Stimulated activated effector memory CD8-positive, alpha-beta T cell treated with anti-CD3 and anti-CD28 coated beads, Interleukin-12 subunit alpha, Interleukin-12 subunit beta, amount 100 ng/mL, for 72 hours (primary cell): ENCODE results near the gene CHD9.
"Not testable (repeated sequence)": the region's sequence is repeated elsewhere in the genome, so short reads cannot be mapped to it uniquely, and the experiment has no call there.

Experiments used
- ATAC-seq: fragments of 150-1000 bp; cut with Tn5 transposase; 2 replicates; pipeline ENCODE4 v1.10.0; 2021
- DNase-seq, 2 donors: peaks; one replicate each; pipeline ENCODE4 v3.0.0; 2021 to 2022; ENCODE audit warnings: low spot score in 2 of 2
- H3K27ac Mint-ChIP-seq: one replicate; pipeline ENCODE4 v1.8.0; 2022; ENCODE audit warnings: mild to moderate bottlenecking, mixed read lengths
- H3K36me3 Mint-ChIP-seq: one replicate; pipeline ENCODE4 v1.8.0; 2022; ENCODE audit warnings: mild to moderate bottlenecking, mixed read lengths
- H3K4me1 Mint-ChIP-seq: one replicate; pipeline ENCODE4 v1.8.0; 2022; ENCODE audit warnings: mixed read lengths
- H3K4me3 Mint-ChIP-seq: one replicate; pipeline ENCODE4 v1.8.0; 2022; ENCODE audit warnings: mild to moderate bottlenecking, mixed read lengths
- H3K9me3 Mint-ChIP-seq: one replicate; pipeline ENCODE4 v1.8.0; 2022; ENCODE audit warnings: mixed read lengths

The CHD9 gene

DNA sequence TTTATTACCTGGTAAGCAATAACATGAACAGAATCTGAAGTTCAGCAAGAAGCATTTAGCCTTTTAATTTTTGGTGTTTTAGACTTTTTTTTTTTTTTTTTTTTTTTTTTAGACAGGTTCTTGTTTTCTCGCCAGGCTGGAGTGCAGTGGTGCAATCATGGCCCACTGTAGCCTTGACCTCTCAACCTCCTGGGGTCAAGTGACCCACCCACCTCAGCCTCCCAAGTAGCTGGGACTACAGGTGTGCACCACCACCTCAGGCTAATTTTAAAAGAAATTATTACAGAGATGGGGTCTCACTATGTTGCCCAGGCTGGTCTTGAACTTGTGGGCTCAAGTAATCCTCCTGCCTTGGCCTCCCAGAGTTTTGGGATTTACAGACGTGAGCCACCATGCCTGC, 206.5 kb downstream of the CHD9 start:
- peaks cover 65% of the 10 kb centered on the region for H3K36me3 Mint-ChIP-seq
- no peak overlapping the region for H3K4me3 Mint-ChIP-seq
- DNase-seq (no peak), ATAC-seq (no peak)
- H3K9me3 Mint-ChIP-seq = no peaks in the 10 kb centered on the region
- H3K4me1 Mint-ChIP-seq = no peaks in the 10 kb centered on the region
- H3K27ac Mint-ChIP-seq = no peak overlapping the region

- no peak for ATAC-seq
- Mint-ChIP-seq H3K9me3 (no peaks in the 10 kb centered on the region), H3K4me1 (no peaks in the 10 kb centered on the region)
These were observed 207.9 kb downstream of the CHD9 start for GRCh38 chr16:53262645-53263044.

DNA sequence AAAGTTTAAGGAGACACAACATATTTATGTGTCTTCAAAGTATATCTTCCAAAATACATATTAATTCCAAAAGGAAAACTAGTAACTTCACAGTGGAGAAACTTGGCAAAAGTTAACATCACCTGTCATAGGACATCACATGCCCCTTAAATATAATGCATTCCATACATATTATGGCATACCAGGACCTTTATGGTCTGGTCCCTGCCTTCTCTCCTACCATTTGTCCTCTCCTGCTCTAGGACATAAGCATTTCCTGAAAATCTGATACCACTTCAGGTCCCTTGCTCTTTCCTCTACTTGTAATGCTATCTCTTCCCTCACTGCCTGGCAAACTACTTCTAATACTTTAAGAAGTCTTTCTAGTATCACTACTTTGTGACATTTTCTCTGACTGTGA, 211.4 kb downstream of the CHD9 start:
- DNase-seq (no peak), ATAC-seq (no peak)
- Mint-ChIP-seq H3K4me1 (no peaks in the 10 kb centered on the region), H3K4me3 (no peak overlapping the region), H3K9me3 (no peaks in the 10 kb centered on the region), H3K27ac (no peak overlapping the region), H3K36me3 (peaks cover 59% of the 10 kb centered on the region)

More at GRCh38 chr16:53262645-53263044, 207.9 kb downstream of the CHD9 start:
- DNase-seq = no peak
- Mint-ChIP-seq H3K27ac (no peak overlapping the region), H3K4me3 (no peak overlapping the region), H3K36me3 (peaks cover 58% of the 10 kb centered on the region)

- H3K4me3 Mint-ChIP-seq, H3K4me1 Mint-ChIP-seq, H3K27ac Mint-ChIP-seq, DNase-seq, ATAC-seq, H3K36me3 Mint-ChIP-seq, H3K9me3 Mint-ChIP-seq: not testable (repeated sequence)
These were observed 223.7 kb downstream of the CHD9 start for GRCh38 chr16:53278498-53278897.

DNA sequence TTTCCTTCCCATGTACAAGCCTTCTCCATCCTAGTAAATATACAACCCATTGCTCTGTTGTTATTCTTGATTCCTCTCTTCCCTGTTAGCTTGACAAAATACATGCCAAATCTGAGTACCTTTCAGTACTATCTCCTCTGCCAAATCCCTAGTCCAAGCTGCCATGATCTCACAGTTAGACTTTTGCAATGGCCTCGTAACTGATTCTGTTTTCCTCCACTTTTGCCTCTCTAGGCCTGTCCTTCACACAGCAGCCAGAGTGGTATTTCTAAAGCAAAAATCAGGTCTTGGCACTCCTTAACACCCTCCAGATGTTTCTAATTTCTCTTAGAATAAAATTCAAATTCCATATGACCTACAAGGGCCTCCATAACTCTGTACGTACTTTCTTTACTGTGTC, 226.5 kb downstream of the CHD9 start:
- DNase-seq = no peak
- no peak for ATAC-seq
- H3K4me3 Mint-ChIP-seq = no peak overlapping the region
- no peak overlapping the region for H3K27ac Mint-ChIP-seq
- H3K9me3 Mint-ChIP-seq = no peaks in the 10 kb centered on the region
- peaks cover 12% of the 10 kb centered on the region for H3K36me3 Mint-ChIP-seq
- no peaks in the 10 kb centered on the region for H3K4me1 Mint-ChIP-seq

DNA sequence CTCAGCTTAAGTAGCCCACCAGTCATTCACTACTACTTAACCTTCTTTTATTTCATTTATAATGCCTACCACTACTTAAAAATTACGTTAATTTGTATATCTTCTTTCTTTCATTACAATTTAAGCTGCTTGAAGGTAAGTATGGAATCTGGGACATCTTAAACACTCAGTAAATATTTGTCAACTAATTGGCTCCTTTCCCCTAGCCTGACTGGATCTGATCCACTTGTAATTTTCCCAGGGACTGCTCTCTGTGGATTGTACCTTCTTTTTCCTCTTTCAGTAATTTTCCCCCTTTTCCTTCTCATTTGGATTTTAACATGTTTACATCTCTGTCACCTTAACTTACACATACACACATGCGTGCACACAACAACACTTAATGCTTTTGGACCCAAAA, 227.1 kb downstream of the CHD9 start:
- DNase-seq (no peak), ATAC-seq (no peak)
- peaks cover 18% of the 10 kb centered on the region for H3K36me3 Mint-ChIP-seq

GRCh38 chr16:53282328-53282727, 227.5 kb downstream of the CHD9 start:
- Mint-ChIP-seq H3K9me3 (no peaks in the 10 kb centered on the region), H3K36me3 (peaks cover 23% of the 10 kb centered on the region), H3K27ac (no peak overlapping the region), H3K4me1 (no peaks in the 10 kb centered on the region), H3K4me3 (no peak overlapping the region)
- ATAC-seq = no peak
- no peak for DNase-seq

More for the DNA sequence above, 227.1 kb downstream of the CHD9 start:
- Mint-ChIP-seq H3K4me1 (no peaks in the 10 kb centered on the region), H3K9me3 (no peaks in the 10 kb centered on the region), H3K27ac (no peak overlapping the region), H3K4me3 (no peak overlapping the region)

- Mint-ChIP-seq H3K36me3 (peaks cover 24% of the 10 kb centered on the region), H3K9me3 (no peaks in the 10 kb centered on the region), H3K4me3 (no peak overlapping the region), H3K27ac (no peak overlapping the region), H3K4me1 (no peaks in the 10 kb centered on the region)
- DNase-seq (no peak), ATAC-seq (no peak)
These were observed 228.5 kb downstream of the CHD9 start for GRCh38 chr16:53282975-53283946.

DNA sequence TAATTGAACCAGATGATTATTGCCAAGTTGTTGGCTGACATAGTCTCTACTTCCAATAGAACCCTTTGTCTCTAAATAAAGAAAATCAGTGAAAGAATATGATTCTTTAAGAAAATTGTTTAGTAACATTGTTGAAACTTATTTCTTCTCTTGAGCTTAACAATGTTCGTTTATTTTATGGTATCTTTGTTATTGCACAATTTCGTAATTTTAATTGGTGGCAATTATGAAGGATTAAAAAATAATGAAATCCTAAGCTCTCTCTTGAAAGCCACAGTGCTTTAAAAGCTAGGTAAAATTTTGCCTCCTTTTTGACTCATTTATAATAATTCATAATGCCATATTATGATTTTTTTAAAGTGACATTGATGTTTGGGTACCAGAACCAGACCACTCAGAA, 230.4 kb downstream of the CHD9 start:
- DNase-seq (no peak), ATAC-seq (no peak)
- Mint-ChIP-seq H3K9me3 (no peaks in the 10 kb centered on the region), H3K27ac (no peak overlapping the region), H3K4me3 (no peak overlapping the region), H3K36me3 (peaks cover 40% of the 10 kb centered on the region), H3K4me1 (no peaks in the 10 kb centered on the region)

DNA sequence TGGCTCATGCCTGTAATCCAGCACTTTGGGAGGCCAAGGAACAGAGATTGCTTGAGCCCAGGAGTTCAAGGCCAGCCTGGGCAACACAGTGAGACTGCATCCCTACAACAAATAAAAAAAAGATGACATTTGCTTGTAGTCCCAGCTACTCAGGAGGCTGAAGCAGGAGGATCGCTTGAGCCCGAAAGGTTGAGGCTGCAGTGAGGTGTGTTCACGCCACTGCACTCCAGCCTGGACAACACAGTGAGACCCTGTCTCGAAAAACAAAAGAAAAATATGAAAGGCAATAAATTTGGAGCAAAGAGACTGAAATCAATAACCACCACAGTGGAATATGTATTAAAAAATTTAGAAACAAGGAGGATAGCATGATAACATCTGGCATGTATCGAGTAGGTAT, 235.7 kb downstream of the CHD9 start:
- ATAC-seq (no peak), DNase-seq (no peak)
- no peaks in the 10 kb centered on the region for H3K9me3 Mint-ChIP-seq
- no peaks in the 10 kb centered on the region for H3K4me1 Mint-ChIP-seq
- no peak overlapping the region for H3K4me3 Mint-ChIP-seq
- H3K36me3 Mint-ChIP-seq = peaks cover 76% of the 10 kb centered on the region
- H3K27ac Mint-ChIP-seq = peak overlapping the region; percentile 41

GRCh38 chr16:53291757-53292392, 237.1 kb downstream of the CHD9 start:
- H3K36me3 Mint-ChIP-seq = peaks cover 71% of the 10 kb centered on the region
- no peak overlapping the region for H3K4me3 Mint-ChIP-seq
- ATAC-seq = no peak
- H3K9me3 Mint-ChIP-seq = no peaks in the 10 kb centered on the region
- no peak for DNase-seq
- no peaks in the 10 kb centered on the region for H3K4me1 Mint-ChIP-seq
- H3K27ac Mint-ChIP-seq = no peak overlapping the region

- ATAC-seq = no peak
- Mint-ChIP-seq H3K9me3 (no peaks in the 10 kb centered on the region), H3K27ac (no peak overlapping the region), H3K4me1 (no peaks in the 10 kb centered on the region), H3K36me3 (peaks cover 71% of the 10 kb centered on the region), H3K4me3 (no peak overlapping the region)
- DNase-seq = no peak
These were observed 242.7 kb downstream of the CHD9 start for GRCh38 chr16:53297477-53297876.

DNA sequence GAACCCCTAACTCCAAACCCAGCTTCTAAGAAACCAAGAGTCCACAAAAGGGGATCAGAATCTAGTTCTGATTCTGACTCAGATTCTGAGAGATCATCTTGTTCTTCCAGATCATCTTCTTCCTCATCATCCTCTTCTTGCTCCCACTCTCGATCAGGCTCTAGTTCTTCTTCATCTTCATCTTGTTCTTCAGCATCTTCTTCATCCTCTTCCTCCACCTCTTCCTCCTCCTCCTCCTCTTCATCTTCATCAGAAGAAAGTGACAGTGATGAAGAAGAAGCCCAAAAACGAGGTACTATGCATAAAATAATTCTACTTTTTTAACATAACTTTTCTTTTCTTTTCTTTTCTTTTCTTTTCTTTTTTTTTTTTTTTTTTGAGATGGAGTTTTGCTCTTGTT, 249.5 kb downstream of the CHD9 start:
- Mint-ChIP-seq H3K27ac (no peak overlapping the region), H3K9me3 (no peaks in the 10 kb centered on the region)

GRCh38 chr16:53305743-53306142, 251.0 kb downstream of the CHD9 start:
- ATAC-seq (no peak), DNase-seq (no peak)
- H3K9me3 Mint-ChIP-seq = no peaks in the 10 kb centered on the region
- H3K4me3 Mint-ChIP-seq = no peak overlapping the region
- H3K27ac Mint-ChIP-seq = no peak overlapping the region
- no peaks in the 10 kb centered on the region for H3K4me1 Mint-ChIP-seq
- H3K36me3 Mint-ChIP-seq = peaks cover 68% of the 10 kb centered on the region

More for the DNA sequence above, 249.5 kb downstream of the CHD9 start:
- Mint-ChIP-seq H3K4me1 (no peaks in the 10 kb centered on the region), H3K36me3 (peaks cover 68% of the 10 kb centered on the region), H3K4me3 (no peak overlapping the region)
- no peak for DNase-seq
- ATAC-seq = no peak

DNA sequence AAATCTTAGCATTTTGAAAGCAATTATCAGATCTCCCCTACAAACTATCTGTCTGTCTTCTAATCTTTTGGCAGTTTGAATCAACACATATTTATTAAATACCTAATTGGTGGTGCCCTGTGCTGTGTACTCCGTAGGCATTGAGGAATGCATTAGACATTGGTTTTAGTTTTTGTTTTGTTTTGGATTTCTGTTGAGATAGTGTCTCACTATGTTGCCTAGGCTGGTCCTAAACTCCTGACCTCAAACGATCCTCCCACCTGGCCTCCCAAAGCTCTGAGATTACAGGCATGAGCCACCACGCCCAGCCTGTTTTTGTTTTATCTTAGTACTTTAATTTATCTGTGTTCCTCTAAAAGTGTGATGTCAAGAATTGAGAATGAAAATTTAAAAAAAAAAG, 254.7 kb downstream of the CHD9 start:
- peaks cover 74% of the 10 kb centered on the region for H3K36me3 Mint-ChIP-seq

GRCh38 chr16:53320992-53321391, 266.2 kb downstream of the CHD9 start:
- Mint-ChIP-seq H3K27ac (no peak overlapping the region), H3K4me1 (no peaks in the 10 kb centered on the region), H3K9me3 (no peaks in the 10 kb centered on the region), H3K36me3 (peaks cover 70% of the 10 kb centered on the region), H3K4me3 (no peak overlapping the region)
- ATAC-seq (no peak), DNase-seq (no peak)

More for the DNA sequence above, 254.7 kb downstream of the CHD9 start:
- Mint-ChIP-seq H3K9me3 (no peaks in the 10 kb centered on the region), H3K4me3 (no peak overlapping the region), H3K4me1 (no peaks in the 10 kb centered on the region), H3K27ac (no peak overlapping the region)
- ATAC-seq (no peak), DNase-seq (no peak)
